Activated CD8-positive, alpha-beta memory T cell treated with anti-CD3 and anti-CD28 coated beads, Interleukin-2, amount 50 U/mL, for 24 hours (primary cell): Measurements from ENCODE around the gene PIGQ.

Experiments used
- DNase-seq: peaks from one replicate; pipeline ENCODE4 v3.0.0-alpha.2; 2020; ENCODE audit errors: extremely low read depth

Gene PIGQ

GRCh38 chr16:555528-556473, 14.0 kb upstream of the PIGQ start:
- DNase-seq = no peak

GRCh38 chr16:556474-557173, 13.1 kb upstream of the PIGQ start:
- no peak for DNase-seq

DNA sequence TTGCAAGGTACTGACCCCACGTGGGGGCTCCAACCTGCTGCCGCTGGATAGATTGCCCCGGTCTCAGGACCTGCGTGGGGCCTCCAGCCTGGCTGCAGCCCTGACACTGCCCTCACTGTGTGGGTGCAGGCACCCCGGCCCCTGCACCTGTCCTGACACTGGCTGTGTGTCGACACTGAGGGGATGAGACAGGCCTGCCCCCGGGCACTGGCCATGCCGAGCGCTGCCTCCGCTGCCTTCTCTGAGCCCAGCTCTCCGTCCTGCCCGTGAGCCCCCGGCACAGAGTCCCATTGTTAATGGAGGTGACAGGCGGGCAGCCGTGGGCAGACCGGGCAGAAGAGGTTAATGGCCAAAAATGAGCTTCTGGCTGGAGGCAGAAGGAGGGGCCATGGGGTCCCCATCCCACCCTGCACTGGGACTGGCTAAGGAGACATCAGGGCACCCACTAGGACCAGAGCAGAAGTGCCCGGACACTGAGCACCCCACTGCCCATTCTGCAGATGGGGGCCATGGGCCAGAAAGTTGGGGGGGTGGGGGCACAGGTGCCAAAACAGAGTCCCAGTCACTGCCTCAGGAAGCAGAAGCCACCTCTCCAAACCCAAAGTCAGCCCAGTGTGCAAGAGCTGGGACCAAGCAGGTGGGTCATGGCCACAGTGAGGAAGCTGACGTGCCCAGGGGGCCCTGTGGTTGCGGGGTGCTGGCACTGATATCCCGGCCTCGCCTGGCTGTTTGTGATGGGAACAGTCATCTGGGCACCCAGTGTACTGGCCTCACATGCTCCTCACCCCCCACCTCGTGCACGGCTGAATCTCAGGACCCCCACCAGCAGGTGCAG, 12.1 kb upstream of the PIGQ start:
- DNase-seq = no peak

- DNase-seq = no peak
Observed at GRCh38 chr16:558298-559020, 11.3 kb upstream of the PIGQ start.

- DNase-seq = no peak
Observed at GRCh38 chr16:559021-559380, 10.8 kb upstream of the PIGQ start.

GRCh38 chr16:559411-560203, 10.2 kb upstream of the PIGQ start:
- DNase-seq = no peak

- no peak for DNase-seq
Observed at GRCh38 chr16:560204-560700, 9.5 kb upstream of the PIGQ start, which contains the start of gene PRR35. Gene PRR35 (plus strand): TSS chr16:560394. CDS start chr16:563295, 2,901 bp downstream.

DNA sequence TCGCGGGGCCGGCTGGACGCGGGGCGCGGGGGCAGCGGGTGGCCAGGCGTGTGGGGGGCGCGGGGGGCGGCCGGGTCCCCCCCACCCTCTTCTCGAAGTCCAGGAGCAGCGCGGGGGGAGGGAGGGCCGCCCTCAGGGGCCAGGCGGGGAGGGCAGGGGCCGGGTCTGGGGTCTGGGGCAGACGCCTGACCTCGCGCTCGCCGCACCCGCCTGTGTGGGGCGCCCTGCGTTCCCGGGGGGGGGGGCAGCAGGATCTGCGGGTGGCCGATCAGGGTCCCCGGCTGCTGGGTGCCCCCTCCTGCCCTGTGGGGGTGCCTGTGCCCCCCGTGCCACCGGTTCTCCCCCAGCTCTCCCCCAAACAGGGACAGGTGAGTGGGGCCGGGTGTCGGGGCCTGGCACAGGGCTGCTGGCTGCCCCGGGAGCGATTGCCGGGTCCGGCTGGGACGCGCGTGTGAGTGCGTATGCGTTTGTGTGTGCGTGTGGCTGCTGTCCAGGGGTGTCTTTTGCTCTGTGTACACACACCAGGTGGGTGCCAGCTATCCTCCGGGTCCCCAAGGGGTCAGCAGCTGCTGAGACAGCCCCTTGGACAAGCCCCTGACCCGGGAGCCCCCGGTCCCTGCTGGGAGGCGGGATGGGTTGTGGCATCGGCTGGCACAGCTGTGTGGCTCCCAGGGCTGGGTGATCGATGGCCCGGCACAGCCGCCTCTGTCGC, 8.9 kb upstream of the PIGQ start:
- no peak for DNase-seq

DNA sequence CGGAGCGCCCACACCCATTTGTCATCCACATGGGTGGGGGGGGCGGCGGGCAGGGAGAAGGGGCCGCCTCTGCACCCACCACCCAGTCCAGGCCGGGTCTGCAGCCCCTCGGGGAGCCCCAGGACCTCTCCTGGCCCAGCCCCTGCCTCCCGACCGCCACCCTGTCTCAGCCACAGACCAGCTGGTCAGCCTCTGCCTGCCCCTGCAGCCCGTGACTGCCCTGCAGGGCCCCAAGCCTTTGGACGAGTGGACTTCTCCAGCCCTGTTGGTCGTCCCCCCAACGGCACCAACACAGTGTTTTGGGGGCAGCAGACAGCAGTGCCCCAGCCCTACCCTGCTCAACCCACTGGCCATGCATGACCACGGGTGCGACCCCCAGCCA, 8.4 kb upstream of the PIGQ start:
- DNase-seq = no peak

DNA sequence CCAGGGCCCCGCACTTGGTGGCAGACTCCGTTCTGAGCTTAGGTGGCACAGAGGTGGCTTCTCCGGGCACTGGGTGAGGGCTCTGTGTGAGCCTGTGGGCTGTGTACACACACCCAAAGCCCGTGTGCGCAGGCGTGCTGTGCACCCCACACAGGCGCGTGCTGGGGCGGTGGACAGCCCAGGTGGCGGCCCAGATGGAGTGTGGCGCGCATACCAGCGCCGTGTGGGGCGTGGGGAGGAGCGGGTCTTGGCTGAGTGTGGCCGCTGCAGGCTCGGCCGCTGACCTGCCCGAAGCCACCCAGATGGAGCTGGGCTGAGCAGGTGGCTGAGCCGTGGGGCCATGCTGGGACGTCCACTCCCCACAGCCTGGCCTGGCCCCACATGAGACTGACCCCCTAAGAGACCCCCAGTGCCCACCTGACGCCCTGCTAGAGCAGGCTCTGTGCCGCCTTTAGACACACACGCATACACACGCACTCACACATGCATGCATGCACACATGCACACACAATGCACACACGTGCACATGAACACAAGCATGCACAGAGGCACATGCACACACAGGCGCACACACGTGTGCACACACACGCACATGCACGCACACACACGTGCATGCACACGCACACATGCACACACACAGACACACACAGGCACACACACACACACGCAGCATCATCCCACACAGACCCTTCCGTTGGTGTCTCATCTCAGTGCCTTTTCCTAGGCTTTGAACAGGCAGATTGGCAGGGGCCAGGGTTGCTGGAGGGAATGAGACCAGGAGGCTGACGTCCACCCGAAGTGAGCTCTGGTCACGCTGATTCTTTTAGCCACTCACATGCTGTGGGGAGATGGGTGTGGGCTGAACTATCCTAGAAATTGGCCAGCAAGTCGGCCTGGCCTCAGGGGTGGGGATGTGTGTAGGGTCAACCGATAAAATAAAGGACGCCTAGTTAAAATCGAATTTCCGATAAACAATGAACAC, 7.5 kb upstream of the PIGQ start:
- DNase-seq = no peak

DNA sequence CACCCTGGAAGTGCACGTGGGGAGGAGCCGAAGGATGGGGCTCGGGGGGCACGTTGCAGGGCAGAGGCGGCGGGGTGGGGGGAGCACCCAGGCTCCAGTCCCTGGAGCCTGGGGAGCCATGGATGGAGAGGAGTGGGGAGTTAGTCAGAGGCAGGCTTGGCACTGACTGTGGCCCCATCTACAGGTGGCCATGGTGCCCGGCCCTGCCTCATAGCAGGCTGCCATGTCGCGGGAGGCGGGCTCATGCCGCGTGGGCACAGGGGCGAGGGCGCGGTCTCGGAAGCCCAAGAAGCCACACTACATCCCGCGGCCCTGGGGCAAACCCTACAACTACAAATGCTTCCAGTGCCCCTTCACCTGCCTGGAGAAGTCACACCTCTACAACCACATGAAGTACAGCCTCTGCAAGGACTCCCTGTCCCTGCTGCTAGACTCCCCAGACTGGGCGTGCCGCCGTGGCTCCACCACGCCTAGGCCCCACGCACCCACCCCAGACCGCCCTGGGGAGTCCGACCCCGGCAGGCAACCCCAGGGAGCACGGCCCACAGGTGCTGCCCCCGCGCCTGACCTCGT, 6.6 kb upstream of the PIGQ start:
- DNase-seq = no peak

DNA sequence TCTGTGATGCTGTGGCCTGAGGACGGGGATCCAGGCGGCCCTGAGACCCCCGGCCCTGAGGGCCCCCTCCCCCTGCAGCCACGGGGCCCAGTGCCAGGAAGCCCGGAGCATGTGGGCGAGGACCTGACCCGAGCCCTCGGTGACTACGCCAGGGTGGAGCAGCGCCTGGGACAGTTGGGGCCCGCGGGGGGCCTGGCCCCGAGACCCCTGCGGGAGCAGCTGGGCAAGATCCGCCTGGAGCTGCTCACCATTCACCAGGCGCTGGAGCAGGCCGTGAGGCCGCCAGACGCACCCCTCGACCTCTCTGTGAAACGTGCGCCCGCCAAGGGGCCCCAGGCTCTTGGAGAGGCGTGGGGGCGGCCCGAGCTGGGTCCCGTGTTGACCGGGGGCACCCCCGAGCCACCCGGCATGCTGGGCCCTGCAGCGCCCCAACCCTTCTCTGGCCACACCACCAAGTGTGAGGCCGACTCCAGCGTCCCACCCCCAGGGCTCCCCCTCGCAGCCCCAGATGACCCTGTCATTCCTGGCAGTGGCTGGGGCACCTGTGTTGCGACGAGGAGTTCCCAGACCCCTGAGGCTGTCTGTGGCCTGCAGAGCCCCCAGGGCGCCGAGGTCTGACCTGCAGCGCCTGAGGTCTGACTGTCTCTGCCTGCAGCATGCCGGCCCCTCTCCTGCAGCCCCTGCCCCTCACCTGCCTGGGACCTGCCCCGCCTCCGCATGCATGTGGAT, 4.9 kb upstream of the PIGQ start:
- no peak for DNase-seq

- no peak for DNase-seq
Observed at GRCh38 chr16:565419-566330, 4.1 kb upstream of the PIGQ start.

DNA sequence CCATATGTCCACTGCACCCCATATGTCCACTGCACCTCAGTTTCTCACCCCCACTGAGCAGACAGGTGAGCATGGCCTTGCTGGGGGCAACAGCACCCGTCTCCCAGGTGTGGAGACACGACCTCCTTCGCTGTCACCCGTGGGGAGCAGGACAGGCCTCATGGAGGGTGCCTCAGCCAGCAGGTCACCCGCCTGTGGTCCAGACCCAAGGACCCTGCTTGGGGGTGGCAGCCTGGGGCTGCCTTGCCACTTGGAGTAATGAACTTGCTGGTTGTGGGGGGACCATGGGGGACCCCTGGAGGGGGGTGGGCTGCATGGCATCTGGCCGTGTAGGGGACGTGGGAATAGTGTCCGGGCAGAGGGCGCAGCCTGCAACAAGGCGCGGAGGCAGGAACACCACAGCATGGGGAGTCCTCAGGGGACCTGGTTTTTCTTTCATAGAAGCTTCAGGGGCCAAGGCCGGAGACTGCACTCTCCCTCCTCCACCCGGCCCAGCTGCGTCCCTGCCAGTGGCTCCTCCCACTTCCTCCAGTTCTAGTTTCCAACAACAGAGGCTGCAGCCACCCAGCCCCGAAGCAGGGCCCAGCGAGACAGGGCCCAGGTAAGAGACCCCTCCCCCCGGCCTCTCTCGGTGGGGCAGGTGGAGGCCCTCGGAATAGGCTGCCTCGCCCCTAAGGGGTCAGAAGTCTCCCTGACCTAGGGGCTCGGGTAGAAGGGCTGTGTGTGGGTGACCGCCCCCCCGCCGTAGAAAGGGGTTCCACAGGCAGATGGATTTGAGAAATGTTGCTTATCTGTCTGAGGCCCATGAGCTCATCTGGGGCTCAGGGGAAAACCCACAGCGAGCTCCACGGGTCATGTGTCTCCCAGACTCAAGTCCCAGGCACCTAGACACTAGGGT, 3.0 kb upstream of the PIGQ start, which contains the start of gene NHLRC4:
TSS of gene NHLRC4 (plus strand) at position 531 of the 898 bp plus-strand sequence. CDS start 1,043 bp downstream, outside the sequence.
- DNase-seq = no peak
